HepG2 (cell line): ENCODE measurements around the gene UBAP2L. TPM values are rescaled to one million over a fixed set of nuclear protein-coding genes. Genes with fewer than 3 reads are reported as not detected.

ENCODE experiments used
- ATAC-seq: fragments of 200-7000 bp; cut with Tn5 transposase; 3 replicates; pipeline ENCODE4 v1.9.1; 2020; ENCODE audit warnings: mild to moderate bottlenecking, moderate library complexity
- BruUV-seq: library from RNA; stranded (reverse); fragments of 400-500 nt; replicated peaks from 2 replicates; lab custom pipeline; 2021; lab: Mats Ljungman, UMichigan
- CTCF ChIA-PET: fragments of 300-600 bp; formaldehyde crosslinking; extraction: SDS; loops from one replicate; lab custom pipeline; 2021; ENCODE audit warnings: low total read pairs, inconsistent platforms, low intra/inter-chr PET ratio; lab: Yijun Ruan, JAX
- POLR2A ChIA-PET: fragments of 350-600 bp; sonication (Branson Sonifier 250); formaldehyde crosslinking; loops from one replicate; lab custom pipeline; 2020; ENCODE audit warnings: antibody characterized with exemption, inconsistent platforms; lab: Yijun Ruan, JAX
- DNase-seq: peaks from one replicate; pipeline ENCODE4 v3.0.0-alpha.2; 2015; ENCODE audit warnings: low spot score
- FAIRE-seq: peaks from 3 replicates; lab custom pipeline; 2011; peaks lifted over from hg19 to GRCh38; lab: Jason Lieb, UNC
- H2AFZ ChIP-seq: one replicate; pipeline ENCODE4 v1.6.1; 2011; ENCODE audit warnings: low read length, inconsistent platforms
- H3K27ac ChIP-seq: fragments of 300-600 bp; 3 replicates; pipeline ENCODE4 v1.8.0; 2011; ENCODE audit warnings: mixed run types, mild to moderate bottlenecking, mixed read lengths, low read length, inconsistent platforms; ENCODE audit not compliant: insufficient read depth; ENCODE audit errors: extremely low read length
- H3K27me3 ChIP-seq, 2 experiments: fragments of 200-600 bp in 1 of 2; 2 replicates in 1 of 2; 3 replicates in 1 of 2; pipeline versions ENCODE4 v1.6.0 to v1.8.0; 2011; ENCODE audit warnings: low read length in 2 of 2, mild to moderate bottlenecking in 2 of 2, moderate library complexity in 2 of 2, inconsistent platforms in 1 of 2; ENCODE audit not compliant: insufficient read depth in 2 of 2, control insufficient read depth in 1 of 2
- H3K36me3 ChIP-seq, 2 experiments: fragments of 200-600 bp in 1 of 2; replicated peaks in 1 of 2; 2 replicates in 1 of 2; 3 replicates in 1 of 2; pipeline versions ENCODE4 v1.5.1 to v1.8.0; 2011; ENCODE audit warnings: low read length in 2 of 2, inconsistent platforms in 1 of 2; ENCODE audit not compliant: insufficient read depth in 2 of 2, control insufficient read depth in 1 of 2
- H3K4me1 ChIP-seq: 2 replicates; pipeline ENCODE4 v1.5.1; 2012; ENCODE audit warnings: low read length, inconsistent platforms; ENCODE audit not compliant: insufficient read depth
- H3K4me2 ChIP-seq: 2 replicates; pipeline ENCODE4 v1.6.0; 2011; ENCODE audit warnings: low read depth, low read length, inconsistent platforms
- H3K4me3 ChIP-seq, 3 experiments: fragments of 200-600 bp in 1 of 3; sonication (generic), shearing (Covaris generic) in 1 of 3; replicated peaks in 1 of 3; 2 replicates each; pipeline ENCODE4 v1.5.1; 2011 to 2016; ENCODE audit warnings: low read length in 3 of 3, inconsistent platforms in 2 of 3, low read depth in 2 of 3, mild to moderate bottlenecking in 2 of 3, control low read depth in 1 of 3, mixed read lengths in 1 of 3; ENCODE audit not compliant: insufficient read depth in 1 of 3
- H3K79me2 ChIP-seq: one replicate; pipeline ENCODE4 v1.6.1; 2011; ENCODE audit warnings: low read length, inconsistent platforms; ENCODE audit not compliant: insufficient read depth
- H3K9ac ChIP-seq: 2 replicates; pipeline ENCODE4 v1.6.0; 2011; ENCODE audit warnings: mild to moderate bottlenecking, low read depth, low read length, inconsistent platforms; ENCODE audit not compliant: insufficient read depth
- H3K9me3 ChIP-seq: 2 replicates; pipeline ENCODE4 v1.5.1; 2012; ENCODE audit warnings: mild to moderate bottlenecking, low read length
- H4K20me1 ChIP-seq: 2 replicates; pipeline ENCODE4 v1.6.0; 2011; ENCODE audit warnings: inconsistent platforms, mild to moderate bottlenecking, low read length, moderate library complexity; ENCODE audit not compliant: insufficient read depth
- CHCHD3 ChIP-seq: sonication (generic); formaldehyde crosslinking; IDR thresholded peaks from 2 replicates; pipeline ENCODE4 v1.8.0; 2022; ENCODE audit warnings: mild to moderate bottlenecking, missing genetic modification reagents, moderate library complexity
- HMG20A ChIP-seq: IDR thresholded peaks from 2 replicates; pipeline ENCODE4 v1.6.1; 2016; ENCODE audit warnings: borderline replicate concordance
- HNF4A ChIP-seq: sonication (generic); formaldehyde crosslinking; IDR thresholded peaks from 2 replicates; pipeline ENCODE4 v1.4.0; 2020; ENCODE audit warnings: missing genetic modification reagents
- HOXA5 ChIP-seq: sonication (generic); formaldehyde crosslinking; IDR thresholded peaks from 2 replicates; pipeline ENCODE4 v1.4.0; 2020; ENCODE audit warnings: missing genetic modification reagents
- ISL2 ChIP-seq: sonication (generic); formaldehyde crosslinking; IDR thresholded peaks from 2 replicates; pipeline ENCODE4 v1.5.0; 2020; ENCODE audit warnings: missing genetic modification reagents
- MTF2 ChIP-seq: sonication (generic); formaldehyde crosslinking; IDR thresholded peaks from 2 replicates; pipeline ENCODE4 v1.5.0; 2020; ENCODE audit warnings: missing genetic modification reagents, borderline replicate concordance
- NR1H2 ChIP-seq: sonication (generic); formaldehyde crosslinking; IDR thresholded peaks from 2 replicates; pipeline ENCODE4 v1.8.1; 2022; ENCODE audit warnings: low read depth, missing genetic modification reagents, borderline replicate concordance
- POLR2AphosphoS2 ChIP-seq: IDR thresholded peaks from 2 replicates; pipeline ENCODE4 v1.6.1; 2011; ENCODE audit warnings: low read depth, low read length, improper control_type of control experiment
- ZFX ChIP-seq: sonication (generic); formaldehyde crosslinking; IDR thresholded peaks from 2 replicates; pipeline ENCODE4 v1.4.0; 2020; ENCODE audit warnings: mild to moderate bottlenecking, low read depth, missing genetic modification reagents, moderate library complexity
- ZFY ChIP-seq: sonication (generic); formaldehyde crosslinking; IDR thresholded peaks from 2 replicates; pipeline ENCODE4 v1.4.0; 2020; ENCODE audit warnings: missing genetic modification reagents
- ZNF296 ChIP-seq: sonication (generic); formaldehyde crosslinking; conservative IDR thresholded peaks from 2 replicates; pipeline ENCODE4 v1.5.0; 2020; ENCODE audit warnings: mild to moderate bottlenecking, missing genetic modification reagents
- ZNF543 ChIP-seq: sonication (generic); formaldehyde crosslinking; IDR thresholded peaks from 2 replicates; pipeline ENCODE4 v1.4.0; 2020; ENCODE audit warnings: mild to moderate bottlenecking, missing genetic modification reagents
- ZNF547 ChIP-seq: sonication (generic); formaldehyde crosslinking; IDR thresholded peaks from 2 replicates; pipeline ENCODE4 v1.5.1; 2020; ENCODE audit warnings: mild to moderate bottlenecking, missing genetic modification reagents
- ZNF619 ChIP-seq: sonication (generic); formaldehyde crosslinking; IDR thresholded peaks from 2 replicates; pipeline ENCODE4 v1.4.0; 2020; ENCODE audit warnings: mild to moderate bottlenecking, missing genetic modification reagents
- ZNF737 ChIP-seq: sonication (generic); formaldehyde crosslinking; IDR thresholded peaks from 2 replicates; pipeline ENCODE4 v1.5.0; 2020; ENCODE audit warnings: missing genetic modification reagents, mild to moderate bottlenecking, borderline replicate concordance
- ZSCAN12 ChIP-seq: sonication (generic); formaldehyde crosslinking; IDR thresholded peaks from 2 replicates; pipeline ENCODE4 v1.9.0; 2021; ENCODE audit warnings: mild to moderate bottlenecking, missing genetic modification reagents
- WGBS: methylation state at CpG from one replicate; pipeline ENCODE4 v1.1.6; 2017; ENCODE audit warnings: low lambda C conversion rate; 5-methylcytosine and 5-hydroxymethylcytosine counted together
- in situ Hi-C: cut with HindIII; loops from 2 replicates; pipeline ENCODE4 v1.10.0; 2017; ENCODE audit warnings: low pct_unique_long_range_greater_than_20kb; ENCODE audit not compliant: extremely low pct_ligation_motif_present
- intact Hi-C: fragments of 100-400 bp; cut with micrococcal nuclease; formaldehyde crosslinking; loops from one replicate; pipeline ENCODE4 v1.10.0; 2022; ENCODE audit not compliant: unreplicated experiment
- polyA plus RNA-seq, 8 experiments: library from polyadenylated mRNA; depleted of rRNA in 3 of 8; stranded (reverse) in 7 of 8; unstranded in 1 of 8; fragments of >200 nt; fragmentation: Illumina TruSeq in 4 of 8; extraction: Trizol in 4 of 8; gene quantifications; 2 replicates each; pipeline versions ENCODE4 v1.2.1 to v1.2.3, GENCODE V29; 2011 to 2016; ENCODE audit warnings: low read depth in 4 of 8, missing spikeins in 1 of 8, mixed read lengths in 1 of 8; ENCODE audit not compliant: insufficient read depth in 1 of 8
- total RNA-seq, 5 experiments: library from RNA; depleted of rRNA; stranded (reverse); fragments of >200 nt; fragmentation: Illumina TruSeq; extraction: Trizol; gene quantifications; 2 replicates each; pipeline ENCODE4 v1.2.3, GENCODE V29; 2016; ENCODE audit warnings: low read depth in 1 of 5
- TF ChIP-seq, protein P1 (sequence below): sonication (generic); formaldehyde crosslinking; IDR thresholded peaks from 2 replicates; pipeline ENCODE4 v1.4.0; 2020; ENCODE audit warnings: missing genetic modification reagents
- TF ChIP-seq, protein P2 (sequence below): sonication (generic); formaldehyde crosslinking; IDR thresholded peaks from 2 replicates; pipeline ENCODE4 v1.8.1; 2023; ENCODE audit warnings: mild to moderate bottlenecking, moderate library complexity, missing genetic modification reagents

The UBAP2L gene
- total and polyA plus RNA-seq, 2 of the 13 experiments (the other 11 are each of a cell fraction or from before 2014, with no cell fraction given), result 74.2 to 159 TPM

DNA sequence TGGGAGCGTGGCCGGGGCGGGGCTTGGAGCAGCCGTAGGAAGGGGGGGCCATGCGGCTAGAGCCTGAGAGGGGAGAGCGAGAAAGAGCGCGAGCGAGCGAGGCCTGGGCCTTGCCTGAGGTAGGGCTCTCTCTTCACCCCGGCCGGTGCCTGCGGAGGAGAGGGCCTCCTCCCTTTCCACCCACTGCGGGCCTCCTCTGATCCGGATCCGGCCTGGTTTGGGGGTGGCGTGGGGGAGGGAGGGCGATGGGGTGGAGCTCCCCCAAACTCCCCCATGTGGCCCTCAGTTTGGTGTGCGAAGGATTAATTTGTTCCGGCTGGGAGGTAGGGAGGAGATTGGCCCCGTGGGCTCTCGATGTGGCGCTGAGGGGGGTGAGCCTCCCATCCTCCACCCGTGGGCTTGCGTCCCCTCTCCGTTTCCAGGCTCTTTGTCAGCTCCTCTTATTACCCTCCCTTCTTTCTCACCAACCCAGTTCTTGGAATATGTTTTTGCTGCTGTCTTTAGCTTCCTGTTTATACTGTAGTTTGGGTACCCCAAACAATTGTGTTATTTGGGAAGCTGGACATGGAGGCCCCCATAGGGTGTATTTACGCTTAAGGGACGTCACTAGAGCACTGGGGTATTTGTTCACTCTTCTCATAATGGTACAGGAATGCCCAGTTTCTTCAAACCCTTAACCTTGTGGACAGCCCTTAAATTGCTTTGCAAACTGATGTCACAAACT, 685 bp downstream of the UBAP2L start:
- ATAC-seq, result peak; percentile 43
- in situ Hi-C loops (no loop called here), intact Hi-C loops (loop anchor here (2.0 kb wide), 1 partner anchor 15 kb away; no protein-coding TSS in a partner anchor)
- peak overlapping the region; percentile 80 for H3K27ac ChIP-seq
- no peak overlapping the region for H2AFZ ChIP-seq
- no peaks in the 10 kb centered on the region; a peak in 1 of 5 replicates for H3K27me3 ChIP-seq
- peak overlapping the region; percentile 76 for H3K4me2 ChIP-seq
- H3K9ac ChIP-seq, result peak overlapping the region; percentile 85
- CTCF ChIA-PET, result no interaction called here
- FAIRE-seq, result no peak
- H4K20me1 ChIP-seq, result peaks cover 28% of the 10 kb centered on the region
- H3K79me2 ChIP-seq, result peaks cover 89% of the 10 kb centered on the region
- under 1% methylated on average over 20 of the region's 28 CpGs for WGBS
- H3K36me3 ChIP-seq, result peaks cover 8 to 34% of the 10 kb centered on the region in 2 experiments
- BruUV-seq, result no TSS peak
- POLR2A ChIA-PET, result interaction anchor here (0.8 to 0.9 kb wide), 2 partner anchors 112 to 244 kb away, joined by 3 read pairs; partner anchors contain the start of gene JTB
- DNase-seq, result peak; percentile 31
- no peaks in the 10 kb centered on the region for H3K9me3 ChIP-seq
- peaks cover 75% of the 10 kb centered on the region for H3K4me1 ChIP-seq
- H3K4me3 ChIP-seq, result peak overlapping the region; percentile 76 to 96 (median 89)
- TF ChIP-seq ZFX (CRISPR knock-in tag) (peak; percentile 10), HNF4A (no peak), NR1H2 (CRISPR knock-in tag) (no peak), HMG20A (CRISPR knock-in tag) (no peak), ZNF547 (no peak), ZNF543 (peak; percentile 65; the same call in 1 of the 2 replicates), CHCHD3 (CRISPR knock-in tag) (0 out of 2 replicates have a peak, but pooled peaks have one; percentile 33), POLR2AphosphoS2 (no peak), ZNF296 (0 out of 2 replicates have a peak, but pooled peaks have one; percentile 50), ISL2 (CRISPR knock-in tag) (no peak), ZNF737 (CRISPR knock-in tag) (0 out of 2 replicates have a peak, but pooled peaks have one; percentile 61), HOXA5 (CRISPR knock-in tag) (no peak), ZFY (CRISPR knock-in tag) (peak; percentile 87), ZNF619 (CRISPR knock-in tag) (no peak), MTF2 (CRISPR knock-in tag) (no peak), ZSCAN12 (CRISPR knock-in tag) (no peak)
- TF ChIP-seq, protein P1, sequence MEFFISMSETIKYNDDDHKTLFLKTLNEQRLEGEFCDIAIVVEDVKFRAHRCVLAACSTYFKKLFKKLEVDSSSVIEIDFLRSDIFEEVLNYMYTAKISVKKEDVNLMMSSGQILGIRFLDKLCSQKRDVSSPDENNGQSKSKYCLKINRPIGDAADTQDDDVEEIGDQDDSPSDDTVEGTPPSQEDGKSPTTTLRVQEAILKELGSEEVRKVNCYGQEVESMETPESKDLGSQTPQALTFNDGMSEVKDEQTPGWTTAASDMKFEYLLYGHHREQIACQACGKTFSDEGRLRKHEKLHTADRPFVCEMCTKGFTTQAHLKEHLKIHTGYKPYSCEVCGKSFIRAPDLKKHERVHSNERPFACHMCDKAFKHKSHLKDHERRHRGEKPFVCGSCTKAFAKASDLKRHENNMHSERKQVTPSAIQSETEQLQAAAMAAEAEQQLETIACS (CRISPR knock-in tag), result 0 out of 2 replicates have a peak, but pooled peaks have one; percentile 18
- TF ChIP-seq, protein P2, sequence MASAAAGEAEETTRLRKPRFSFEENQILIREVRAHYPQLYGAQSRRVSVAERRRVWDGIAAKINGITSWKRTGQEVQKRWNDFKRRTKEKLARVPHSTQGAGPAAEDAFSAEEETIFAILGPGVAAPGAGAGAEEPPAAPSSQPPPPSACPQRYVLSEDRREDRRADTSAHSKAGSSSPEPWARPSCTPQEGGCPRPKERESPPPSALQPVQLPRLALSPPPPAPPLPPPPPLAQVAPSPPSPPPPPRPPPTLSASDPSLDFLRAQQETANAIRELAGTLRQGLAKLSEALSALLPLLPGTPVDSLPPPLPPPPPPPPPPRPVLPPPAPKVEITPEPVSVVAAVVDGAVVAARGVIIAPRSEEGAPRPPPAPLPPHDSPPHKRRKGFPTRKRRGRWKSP (CRISPR knock-in tag), result no peak
